Mucosa of stomach (tissue), 1 donor: ENCODE data around the gene HES7.
A peak's percentile ranks its signal among the peaks of the same experiment; 100 is the strongest.

Experiments
- H3K27me3 ChIP-seq: one replicate; pipeline ENCODE4 v1.7.0; 2013; ENCODE audit warnings: mild to moderate bottlenecking, low read length; ENCODE audit not compliant: control insufficient read depth, insufficient read depth
- H3K36me3 ChIP-seq: one replicate; pipeline ENCODE4 v1.7.0; 2013; ENCODE audit warnings: low read length; ENCODE audit not compliant: control insufficient read depth, insufficient read depth
- H3K4me1 ChIP-seq: one replicate; pipeline ENCODE4 v1.7.0; 2013; ENCODE audit warnings: mild to moderate bottlenecking, low read length; ENCODE audit not compliant: control insufficient read depth, insufficient read depth
- H3K4me3 ChIP-seq: one replicate; pipeline ENCODE4 v1.7.0; 2013; ENCODE audit warnings: low read length
- H3K9ac ChIP-seq: one replicate; pipeline ENCODE4 v1.7.0; 2013; ENCODE audit warnings: mild to moderate bottlenecking, low read length, moderate library complexity
- H3K9me3 ChIP-seq: one replicate; pipeline ENCODE4 v1.7.0; 2013; ENCODE audit warnings: mild to moderate bottlenecking, low read length, moderate library complexity; ENCODE audit not compliant: control insufficient read depth
- donor health status: Pancreatic carcinoma.

HES7 gene

GRCh38 chr17:8122422-8122923 is 1.4 kb downstream of the HES7 start:
- H3K9ac ChIP-seq, result no peak overlapping the region
- H3K36me3 ChIP-seq, result no peaks in the 10 kb centered on the region
- H3K4me3 ChIP-seq, result peak overlapping the region; percentile 25
- no peaks in the 10 kb centered on the region for H3K9me3 ChIP-seq
- H3K4me1 ChIP-seq, result peaks cover 81% of the 10 kb centered on the region
- peaks cover 78% of the 10 kb centered on the region for H3K27me3 ChIP-seq

DNA sequence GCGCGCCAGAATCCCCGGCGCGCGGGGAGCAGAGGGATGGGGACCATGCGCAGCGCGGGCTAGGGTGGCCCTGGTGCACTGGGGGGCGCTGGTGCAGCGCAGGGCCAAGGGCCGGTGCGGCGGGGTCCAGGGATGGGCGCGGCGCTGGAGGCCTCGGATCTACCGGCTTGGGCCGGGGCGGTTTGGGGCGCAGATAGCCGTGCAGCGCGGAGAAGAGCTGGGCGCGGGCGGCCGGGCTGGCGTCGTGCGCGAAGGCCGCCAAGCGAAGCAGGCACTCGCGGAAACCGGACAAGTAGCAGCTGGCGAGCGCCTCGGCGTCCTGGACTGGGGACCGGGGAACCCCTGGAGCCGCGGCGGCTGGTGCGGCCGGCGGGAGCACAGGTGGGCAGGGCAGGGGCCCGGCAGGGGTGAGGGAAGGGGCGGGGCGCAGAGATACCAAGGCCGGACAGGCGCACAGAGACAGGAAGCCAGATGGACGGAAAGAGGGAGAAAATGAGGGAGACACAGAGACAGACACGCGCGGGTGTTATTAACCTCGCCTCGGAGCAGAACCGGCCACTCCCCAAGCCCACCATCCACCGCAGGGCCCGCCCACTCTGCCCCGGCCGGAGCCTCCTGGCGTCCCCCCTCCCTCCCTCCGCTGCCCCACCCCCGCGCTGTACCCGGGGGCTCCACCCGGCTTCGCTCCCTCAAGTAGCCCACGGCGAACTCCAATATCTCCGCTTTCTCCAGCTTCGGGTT is 2.1 kb downstream of the HES7 start:
- Histone ChIP-seq H3K4me3 (peak overlapping the region; percentile 25), H3K9ac (no peak overlapping the region), H3K36me3 (no peaks in the 10 kb centered on the region), H3K4me1 (peaks cover 78% of the 10 kb centered on the region), H3K27me3 (peaks cover 78% of the 10 kb centered on the region), H3K9me3 (no peaks in the 10 kb centered on the region)

GRCh38 chr17:8121407-8121680 is 2.6 kb downstream of the HES7 start:
- H3K27me3 ChIP-seq, result peaks cover 80% of the 10 kb centered on the region
- H3K4me3 ChIP-seq, result no peak overlapping the region
- peaks cover 74% of the 10 kb centered on the region for H3K4me1 ChIP-seq
- no peaks in the 10 kb centered on the region for H3K9me3 ChIP-seq
- H3K9ac ChIP-seq, result no peak overlapping the region
- H3K36me3 ChIP-seq, result no peaks in the 10 kb centered on the region

- H3K9ac ChIP-seq, result peak overlapping the region; percentile 28
- H3K4me3 ChIP-seq, result peak overlapping the region; percentile 31
- H3K9me3 ChIP-seq, result no peaks in the 10 kb centered on the region
- H3K36me3 ChIP-seq, result no peaks in the 10 kb centered on the region
- H3K4me1 ChIP-seq, result peaks cover 69% of the 10 kb centered on the region
- H3K27me3 ChIP-seq, result peaks cover 80% of the 10 kb centered on the region
These were observed 3.1 kb downstream of the HES7 start for GRCh38 chr17:8120520-8121406.

GRCh38 chr17:8119581-8120519 is 4.1 kb downstream of the HES7 start:
- Histone ChIP-seq H3K27me3 (peaks cover 81% of the 10 kb centered on the region), H3K4me1 (peaks cover 60% of the 10 kb centered on the region), H3K4me3 (peak overlapping the region; percentile 31), H3K9ac (peak overlapping the region; percentile 28), H3K9me3 (no peaks in the 10 kb centered on the region), H3K36me3 (no peaks in the 10 kb centered on the region)

GRCh38 chr17:8118769-8119580 is 4.9 kb downstream of the HES7 start:
- Histone ChIP-seq H3K9me3 (no peaks in the 10 kb centered on the region), H3K4me1 (peaks cover 51% of the 10 kb centered on the region), H3K9ac (peak overlapping the region; percentile 68), H3K4me3 (peak overlapping the region; percentile 74), H3K27me3 (peaks cover 81% of the 10 kb centered on the region), H3K36me3 (no peaks in the 10 kb centered on the region)

DNA sequence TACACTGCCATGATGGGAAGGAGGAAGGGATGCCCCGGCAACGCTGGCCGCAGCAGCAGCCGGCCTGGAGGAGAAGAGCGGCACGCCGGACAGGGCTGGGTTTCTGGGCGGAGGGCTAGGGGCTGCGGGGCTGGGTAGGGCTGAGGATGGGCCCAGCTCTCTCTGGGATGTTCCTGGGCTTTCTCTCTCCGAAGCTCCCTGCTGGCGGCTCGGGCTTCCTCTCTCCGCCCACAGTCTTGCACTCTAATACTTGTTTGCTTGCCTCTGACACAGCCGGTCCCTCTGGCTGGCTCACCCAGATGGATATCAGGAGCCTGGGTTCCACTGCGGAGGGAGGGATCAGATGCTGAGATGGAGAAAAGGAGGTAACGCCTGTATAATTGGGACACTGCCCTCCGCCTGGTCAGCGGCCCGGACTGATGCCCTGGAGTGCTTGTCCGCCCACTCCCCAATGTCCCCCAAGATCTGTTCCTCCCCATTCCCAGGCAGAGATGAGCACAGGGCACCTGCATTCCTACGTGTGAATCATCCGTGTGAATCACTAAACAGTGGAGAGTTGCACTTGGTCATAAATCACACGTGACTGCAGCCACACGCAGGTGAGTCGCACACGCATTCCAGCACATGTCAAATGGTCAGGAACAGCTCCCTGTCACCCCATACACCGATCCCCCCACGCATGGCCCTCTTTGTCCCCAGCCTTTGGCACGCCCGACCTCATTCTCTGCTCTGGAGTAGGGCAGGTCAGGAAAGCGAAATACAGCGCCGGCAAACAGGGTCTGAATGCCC is 5.7 kb downstream of the HES7 start, which contains the start of gene ALOXE3:
Gene ALOXE3 (minus strand): TSS at position 535 of the 789 bp plus-strand sequence. CDS start 524 bp downstream, at position 11.
- H3K4me1 ChIP-seq, result peaks cover 43% of the 10 kb centered on the region

DNA sequence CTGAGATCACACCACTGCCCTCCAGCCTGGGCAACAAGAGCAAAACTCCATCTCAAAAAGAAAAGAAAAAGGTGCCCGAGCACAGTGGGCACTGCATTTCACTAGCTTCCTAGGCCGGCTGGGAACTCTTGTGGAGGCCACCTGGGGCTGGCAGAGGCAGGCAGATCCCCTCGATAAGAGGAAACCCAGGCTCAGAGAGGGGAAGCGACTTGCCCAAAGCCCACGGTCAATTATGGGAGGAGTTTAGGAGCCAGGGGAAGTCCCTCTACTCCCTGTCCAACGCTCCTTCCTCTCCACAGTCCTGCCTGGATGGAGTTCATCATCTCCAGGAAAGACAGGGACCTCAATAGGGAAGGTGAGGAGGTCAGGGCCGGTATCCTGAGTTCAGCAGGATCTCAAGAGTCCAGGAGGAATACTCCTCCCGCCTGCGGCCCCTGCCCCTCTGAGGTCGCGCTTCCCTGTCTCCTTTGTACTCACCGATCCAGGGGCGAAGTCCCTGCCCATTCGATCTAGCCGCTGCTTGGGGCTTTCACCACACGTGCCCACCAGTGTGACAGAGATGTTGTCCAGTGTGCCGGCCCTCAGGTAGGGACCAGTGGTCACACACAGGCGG is 6.4 kb downstream of the HES7 start:
- Histone ChIP-seq H3K4me3 (no peak overlapping the region), H3K36me3 (no peaks in the 10 kb centered on the region), H3K4me1 (peaks cover 36% of the 10 kb centered on the region), H3K9me3 (no peaks in the 10 kb centered on the region), H3K9ac (peak overlapping the region; percentile 68), H3K27me3 (peaks cover 77% of the 10 kb centered on the region)

More for the DNA sequence above, 5.7 kb downstream of the HES7 start, which contains the start of gene ALOXE3:
- Histone ChIP-seq H3K4me3 (peak within 1 kb of the TSS; percentile 74), H3K36me3 (no peaks in the 10 kb centered on the region), H3K27me3 (peaks cover 77% of the 10 kb centered on the region), H3K9ac (peak within 1 kb of the TSS; percentile 68), H3K9me3 (no peaks in the 10 kb centered on the region)

DNA sequence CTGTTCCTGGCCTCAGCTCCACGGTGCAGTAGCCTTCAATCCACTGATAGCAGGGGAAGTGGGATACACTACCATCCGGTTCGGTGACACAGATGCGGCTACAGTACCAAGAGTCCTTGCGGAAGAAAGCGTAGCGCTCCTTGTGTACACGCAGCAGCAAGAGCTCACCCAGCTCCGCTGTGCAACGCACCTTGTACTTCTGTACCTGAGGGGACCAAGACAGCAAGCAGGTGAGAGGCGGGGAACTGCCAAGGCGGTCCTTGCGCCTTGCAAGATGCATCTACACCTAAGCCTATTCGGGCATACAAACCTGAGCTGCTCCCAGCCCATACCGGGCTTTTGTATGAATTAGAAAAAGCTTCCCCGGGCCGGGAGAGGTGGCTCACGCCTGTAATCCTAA is 7.1 kb downstream of the HES7 start:
- Histone ChIP-seq H3K4me3 (no peak overlapping the region), H3K4me1 (peaks cover 32% of the 10 kb centered on the region), H3K9ac (no peak overlapping the region), H3K27me3 (peaks cover 77% of the 10 kb centered on the region), H3K9me3 (no peaks in the 10 kb centered on the region), H3K36me3 (no peaks in the 10 kb centered on the region)

GRCh38 chr17:8110907-8111306 is 13.0 kb downstream of the HES7 start:
- Histone ChIP-seq H3K4me1 (peaks cover 9% of the 10 kb centered on the region), H3K36me3 (no peaks in the 10 kb centered on the region), H3K9me3 (no peaks in the 10 kb centered on the region), H3K4me3 (no peak overlapping the region), H3K27me3 (peaks cover 63% of the 10 kb centered on the region), H3K9ac (no peak overlapping the region)
